Activated CD8-positive, alpha-beta T cell treated with anti-CD3 and anti-CD28 coated beads, Interleukin-2, amount 10 ng/mL, durations not matched to agents 7 days and 5 days (primary cell): Measurements from ENCODE around the gene CCDC88B. TPM values are rescaled to one million over a fixed set of nuclear protein-coding genes. Genes with fewer than 3 reads are reported as not detected.
A peak's percentile ranks its signal among the peaks of the same experiment; 100 is the strongest.

Experiments used
- ATAC-seq: fragments of 150-1000 bp; cut with Tn5 transposase; one replicate; pipeline ENCODE4 v1.10.0; 2021; ENCODE audit warnings: moderate library complexity
- CTCF ChIA-PET: fragments of 350-600 bp; sonication (Branson Sonifier 250); formaldehyde crosslinking; loops from one replicate; lab custom pipeline; 2021; ENCODE audit warnings: antibody characterized with exemption; lab: Charles Lee
- POLR2A ChIA-PET: fragments of 350-600 bp; sonication (Branson Sonifier 250); formaldehyde crosslinking; loops from one replicate; lab custom pipeline; 2021; ENCODE audit warnings: antibody characterized with exemption; lab: Charles Lee
- DNase-seq: peaks from one replicate; pipeline ENCODE4 v3.0.0-alpha.2; 2020
- H3K27ac Mint-ChIP-seq: one replicate; pipeline ENCODE4 v1.8.0; 2021; ENCODE audit warnings: mild to moderate bottlenecking, mixed read lengths
- H3K27me3 Mint-ChIP-seq: one replicate; pipeline ENCODE4 v1.8.0; 2021; ENCODE audit warnings: low read depth, mixed read lengths
- H3K36me3 Mint-ChIP-seq: one replicate; pipeline ENCODE4 v1.8.0; 2021; ENCODE audit warnings: low read depth, mixed read lengths
- H3K4me1 Mint-ChIP-seq: one replicate; pipeline ENCODE4 v1.8.0; 2021; ENCODE audit warnings: low read depth, mixed read lengths
- H3K4me3 Mint-ChIP-seq: one replicate; pipeline ENCODE4 v1.8.0; 2021; ENCODE audit warnings: mild to moderate bottlenecking, mixed read lengths
- H3K9me3 Mint-ChIP-seq: one replicate; pipeline ENCODE4 v1.8.0; 2022; ENCODE audit warnings: mixed read lengths; ENCODE audit not compliant: insufficient read depth
- total RNA-seq, 2 experiments: library from RNA; stranded (reverse); gene quantifications; one replicate each; pipeline ENCODE4 v1.2.3, GENCODE V29; 2021

CCDC88B gene
- total RNA-seq, 2 experiments from 2014 or later, result 127 TPM

DNA sequence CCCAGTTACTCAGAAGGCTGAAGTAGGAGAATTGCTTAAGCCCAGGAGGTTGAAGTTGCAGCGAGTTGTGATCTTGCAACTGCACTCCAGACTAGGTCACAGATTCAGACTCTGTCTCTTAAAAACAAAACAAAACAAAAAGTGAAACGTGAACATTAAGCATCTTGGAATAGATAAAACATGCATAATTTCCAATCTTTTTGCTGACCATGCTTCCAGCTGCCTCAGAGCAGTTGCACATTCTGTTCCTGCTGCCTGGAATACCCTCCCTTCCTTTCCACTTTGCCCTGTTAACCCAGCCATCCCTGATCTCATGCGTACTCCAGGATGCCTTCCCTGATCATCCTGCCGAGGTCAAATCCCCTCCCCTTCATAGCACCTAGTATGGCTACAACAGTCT lies 718 bp upstream of the CCDC88B start:
- peak overlapping the region; percentile 91 for H3K27ac Mint-ChIP-seq
- no peaks in the 10 kb centered on the region for H3K27me3 Mint-ChIP-seq
- no peak for DNase-seq
- peaks cover 40% of the 10 kb centered on the region for H3K36me3 Mint-ChIP-seq
- ChIA-PET CTCF (interaction anchor here (1.3 to 5.3 kb wide), 4 partner anchors 9 to 98 kb away, joined by 3 to 47 read pairs (median 18); partner anchors contain the start of genes FKBP2, PRDX5 and TRMT112), POLR2A (interaction anchor here (0.7 to 4.3 kb wide), 5 partner anchors 10 to 341 kb away, joined by 3 to 37 read pairs (median 5); partner anchors contain the start of genes PRDX5 and TRMT112)
- peak overlapping the region; percentile 80 for H3K4me3 Mint-ChIP-seq
- no peak for ATAC-seq
- no peaks in the 10 kb centered on the region for H3K9me3 Mint-ChIP-seq
- peaks cover 55% of the 10 kb centered on the region for H3K4me1 Mint-ChIP-seq

GRCh38 chr11:64340671-64341335 lies 799 bp downstream of the CCDC88B start:
- peak; percentile 54 for ATAC-seq
- H3K36me3 Mint-ChIP-seq, result peaks cover 41% of the 10 kb centered on the region
- H3K9me3 Mint-ChIP-seq, result no peaks in the 10 kb centered on the region
- no peaks in the 10 kb centered on the region for H3K27me3 Mint-ChIP-seq
- POLR2A ChIA-PET, result interaction anchor here (0.6 to 4.3 kb wide), 8 partner anchors 9 to 566 kb away, joined by 3 to 37 read pairs (median 4); partner anchors contain the start of genes ESRRA, PRDX5 and TRMT112
- peak overlapping the region; percentile 80 for H3K4me3 Mint-ChIP-seq
- peak; percentile 87 for DNase-seq
- H3K4me1 Mint-ChIP-seq, result peaks cover 55% of the 10 kb centered on the region
- CTCF ChIA-PET, result interaction anchor here (0.6 to 5.3 kb wide), 7 partner anchors 10 to 91 kb away, joined by 3 to 47 read pairs (median 6); partner anchors contain the start of genes CATSPERZ, PRDX5 and TRMT112
- peak overlapping the region; percentile 91 for H3K27ac Mint-ChIP-seq

GRCh38 chr11:64341429-64341828 lies 1.4 kb downstream of the CCDC88B start:
- CTCF ChIA-PET, result interaction anchor here (0.6 to 5.3 kb wide), 10 partner anchors 11 to 92 kb away, joined by 3 to 47 read pairs (median 6); partner anchors contain the start of genes CATSPERZ, ESRRA, PRDX5 and TRMT112
- no peaks in the 10 kb centered on the region for H3K9me3 Mint-ChIP-seq
- no peak for ATAC-seq
- DNase-seq, result no peak
- H3K4me1 Mint-ChIP-seq, result peaks cover 55% of the 10 kb centered on the region
- POLR2A ChIA-PET, result interaction anchor here (0.8 to 4.3 kb wide), 4 partner anchors 10 to 134 kb away, joined by 4 to 37 read pairs (median 14); partner anchors contain the start of genes ESRRA, PRDX5 and TRMT112
- no peaks in the 10 kb centered on the region for H3K27me3 Mint-ChIP-seq
- peak overlapping the region; percentile 80 for H3K4me3 Mint-ChIP-seq
- H3K36me3 Mint-ChIP-seq, result peaks cover 44% of the 10 kb centered on the region
- peak overlapping the region; percentile 55 for H3K27ac Mint-ChIP-seq

DNA sequence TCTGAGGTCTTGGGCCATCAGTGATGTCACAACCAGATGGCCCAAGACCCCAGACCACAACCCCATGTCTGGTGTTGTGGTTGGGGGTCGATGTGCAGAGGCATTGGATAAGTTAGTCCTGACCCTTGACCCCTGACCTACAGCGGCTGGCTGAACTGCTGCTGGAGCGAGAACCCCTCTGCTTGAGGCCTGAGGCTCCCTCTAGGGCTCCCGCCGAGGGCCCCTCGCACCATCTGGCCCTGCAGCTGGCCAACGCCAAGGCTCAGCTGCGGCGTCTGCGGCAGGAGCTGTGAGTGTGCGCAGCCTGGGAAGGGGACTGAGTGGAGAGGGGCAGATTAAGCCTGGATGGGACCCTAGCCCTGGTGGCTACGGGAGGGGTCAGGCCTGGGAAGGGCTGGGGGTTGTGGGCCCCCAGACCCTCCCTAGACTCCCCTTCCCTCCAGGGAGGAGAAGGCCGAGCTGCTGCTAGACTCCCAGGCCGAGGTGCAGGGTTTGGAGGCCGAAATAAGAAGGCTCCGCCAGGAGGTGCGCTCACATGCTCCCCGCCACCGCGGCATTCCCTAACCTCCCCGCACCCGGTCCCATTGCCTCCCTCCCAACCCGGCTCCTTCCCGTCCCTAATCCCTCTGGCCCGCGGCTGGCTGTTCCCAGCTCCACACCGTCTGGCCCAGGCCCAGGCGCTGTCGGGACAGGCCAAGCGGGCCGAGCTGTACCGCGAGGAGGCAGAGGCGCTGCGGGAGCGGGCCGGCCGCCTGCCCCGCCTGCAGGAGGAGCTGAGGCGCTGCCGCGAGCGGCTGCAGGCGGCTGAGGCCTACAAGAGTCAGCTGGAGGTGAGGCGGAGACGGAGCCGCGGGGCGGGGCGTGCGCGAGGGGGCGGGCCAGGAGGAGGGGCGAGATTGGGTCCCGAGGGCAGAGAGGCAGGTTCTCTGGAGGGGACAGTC lies 2.1 kb downstream of the CCDC88B start:
- POLR2A ChIA-PET, result interaction anchor here (0.7 to 4.3 kb wide), 3 partner anchors 11 to 38 kb away, joined by 3 to 37 read pairs (median 7); partner anchors contain the start of genes ESRRA, PRDX5 and TRMT112
- H3K4me3 Mint-ChIP-seq, result peak overlapping the region; percentile 80
- H3K27me3 Mint-ChIP-seq, result no peaks in the 10 kb centered on the region
- no peak overlapping the region for H3K27ac Mint-ChIP-seq
- no peaks in the 10 kb centered on the region for H3K9me3 Mint-ChIP-seq
- peak; percentile 84 for ATAC-seq
- DNase-seq, result peak; percentile 95
- CTCF ChIA-PET, result interaction anchor here (0.6 to 5.3 kb wide), 14 partner anchors 10 to 138 kb away, joined by 3 to 47 read pairs (median 4); partner anchors contain the start of genes ESRRA, PRDX5 and TRMT112
- H3K36me3 Mint-ChIP-seq, result peaks cover 46% of the 10 kb centered on the region
- peaks cover 55% of the 10 kb centered on the region for H3K4me1 Mint-ChIP-seq

GRCh38 chr11:64342869-64343745 lies 3.1 kb downstream of the CCDC88B start:
- Mint-ChIP-seq H3K4me1 (peaks cover 47% of the 10 kb centered on the region), H3K27ac (no peak overlapping the region)

DNA sequence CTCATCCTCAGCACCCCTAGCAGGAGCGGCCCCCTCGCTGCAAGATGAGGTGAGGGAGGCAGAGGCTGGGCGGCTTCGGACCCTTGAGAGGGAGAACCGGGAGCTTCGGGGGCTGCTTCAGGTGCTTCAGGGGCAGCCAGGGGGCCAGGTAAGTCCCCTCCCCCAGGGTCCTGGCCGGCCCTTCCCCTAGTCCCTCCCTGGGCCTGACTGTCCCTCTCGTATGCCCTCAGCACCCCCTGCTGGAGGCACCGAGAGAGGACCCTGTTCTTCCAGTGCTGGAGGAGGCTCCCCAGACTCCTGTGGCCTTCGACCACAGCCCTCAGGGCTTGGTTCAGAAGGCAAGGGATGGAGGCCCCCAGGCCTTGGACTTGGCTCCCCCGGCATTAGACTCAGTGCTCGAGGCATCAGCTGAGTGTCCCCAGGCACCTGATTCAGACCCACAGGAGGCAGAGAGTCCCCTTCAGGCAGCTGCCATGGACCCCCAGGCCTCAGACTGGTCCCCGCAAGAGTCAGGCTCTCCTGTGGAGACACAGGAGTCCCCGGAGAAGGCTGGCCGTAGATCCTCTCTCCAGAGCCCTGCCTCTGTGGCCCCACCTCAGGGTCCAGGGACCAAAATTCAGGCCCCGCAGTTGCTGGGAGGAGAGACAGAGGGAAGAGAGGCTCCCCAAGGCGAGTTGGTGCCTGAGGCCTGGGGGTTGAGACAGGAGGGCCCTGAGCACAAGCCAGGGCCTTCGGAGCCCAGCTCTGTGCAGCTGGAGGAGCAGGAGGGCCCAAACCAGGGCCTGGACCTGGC lies 4.0 kb downstream of the CCDC88B start:
- no peak overlapping the region for H3K4me3 Mint-ChIP-seq
- no peak overlapping the region for H3K27ac Mint-ChIP-seq
- no peaks in the 10 kb centered on the region for H3K27me3 Mint-ChIP-seq
- DNase-seq (no peak), ATAC-seq (no peak)
- peaks cover 40% of the 10 kb centered on the region for H3K36me3 Mint-ChIP-seq
- peaks cover 41% of the 10 kb centered on the region for H3K4me1 Mint-ChIP-seq
- H3K9me3 Mint-ChIP-seq, result no peaks in the 10 kb centered on the region
- CTCF ChIA-PET, result interaction anchor here (0.6 to 5.3 kb wide), 5 partner anchors 11 to 136 kb away, joined by 3 to 47 read pairs (median 8); partner anchors contain the start of genes PRDX5 and TRMT112
- POLR2A ChIA-PET, result no interaction called here

More at GRCh38 chr11:64342869-64343745, 3.1 kb downstream of the CCDC88B start:
- ATAC-seq (no peak), DNase-seq (no peak)
- no peaks in the 10 kb centered on the region for H3K27me3 Mint-ChIP-seq
- peaks cover 42% of the 10 kb centered on the region for H3K36me3 Mint-ChIP-seq
- H3K4me3 Mint-ChIP-seq, result no peak overlapping the region
- H3K9me3 Mint-ChIP-seq, result no peaks in the 10 kb centered on the region
- POLR2A ChIA-PET, result interaction anchor here (0.7 to 2.2 kb wide), 2 partner anchors 10 to 39 kb away, joined by 3 to 7 read pairs; partner anchors contain the start of gene ESRRA
- CTCF ChIA-PET, result interaction anchor here (0.6 to 5.3 kb wide), 13 partner anchors 9 to 139 kb away, joined by 3 to 47 read pairs (median 4); partner anchors contain the start of genes ESRRA, PRDX5 and TRMT112

DNA sequence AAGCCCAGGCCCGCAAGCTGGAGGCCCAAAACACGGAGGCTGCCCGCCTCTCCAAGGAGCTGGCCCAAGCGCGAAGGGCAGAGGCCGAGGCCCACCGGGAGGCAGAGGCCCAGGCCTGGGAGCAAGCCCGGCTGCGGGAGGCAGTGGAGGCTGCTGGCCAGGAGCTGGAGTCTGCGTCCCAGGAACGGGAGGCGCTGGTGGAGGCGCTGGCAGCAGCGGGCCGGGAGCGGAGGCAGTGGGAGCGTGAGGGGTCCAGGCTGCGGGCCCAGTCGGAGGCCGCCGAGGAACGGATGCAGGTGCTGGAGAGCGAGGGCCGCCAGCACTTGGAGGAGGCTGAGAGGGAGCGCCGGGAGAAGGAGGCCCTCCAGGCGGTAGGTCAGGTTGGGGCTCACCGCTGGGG lies 4.8 kb downstream of the CCDC88B start:
- DNase-seq (no peak), ATAC-seq (no peak)
- Mint-ChIP-seq H3K36me3 (peaks cover 33% of the 10 kb centered on the region), H3K4me3 (no peak overlapping the region), H3K4me1 (peaks cover 33% of the 10 kb centered on the region), H3K27ac (no peak overlapping the region), H3K27me3 (no peaks in the 10 kb centered on the region), H3K9me3 (no peaks in the 10 kb centered on the region)
- POLR2A ChIA-PET, result no interaction called here
- CTCF ChIA-PET, result interaction anchor here (1.3 to 3.1 kb wide), 3 partner anchors 10 to 13 kb away, joined by 3 to 9 read pairs (median 8); no protein-coding TSS in a partner anchor

GRCh38 chr11:64347193-64347867 lies 7.3 kb downstream of the CCDC88B start:
- DNase-seq (no peak), ATAC-seq (no peak)
- H3K36me3 Mint-ChIP-seq, result peaks cover 31% of the 10 kb centered on the region
- H3K4me3 Mint-ChIP-seq, result no peak overlapping the region
- ChIA-PET POLR2A (interaction anchor here (0.7 kb wide), 1 partner anchor 359 kb away, joined by 3 read pairs; no protein-coding TSS in a partner anchor), CTCF (interaction anchor here (1.5 to 2.7 kb wide), 2 partner anchors 8 to 16 kb away, joined by 6 to 8 read pairs; no protein-coding TSS in a partner anchor)
- H3K9me3 Mint-ChIP-seq, result no peaks in the 10 kb centered on the region
- H3K27me3 Mint-ChIP-seq, result no peaks in the 10 kb centered on the region
- H3K27ac Mint-ChIP-seq, result no peak overlapping the region
- peaks cover 14% of the 10 kb centered on the region for H3K4me1 Mint-ChIP-seq

- ChIA-PET POLR2A (interaction anchor here (1.2 kb wide), 1 partner anchor 31 kb away, joined by 4 read pairs; the partner anchor contains the start of genes PRDX5 and TRMT112), CTCF (interaction anchor here (1.0 to 1.5 kb wide), 2 partner anchors 17 to 31 kb away, joined by 3 to 6 read pairs; partner anchors contain the start of genes PRDX5 and TRMT112)
- ATAC-seq, result no peak
- DNase-seq, result no peak
- no peak overlapping the region for H3K4me3 Mint-ChIP-seq
- peaks cover 8% of the 10 kb centered on the region for H3K4me1 Mint-ChIP-seq
- no peaks in the 10 kb centered on the region for H3K9me3 Mint-ChIP-seq
- peaks cover 27% of the 10 kb centered on the region for H3K36me3 Mint-ChIP-seq
- H3K27ac Mint-ChIP-seq, result no peak overlapping the region
- H3K27me3 Mint-ChIP-seq, result no peaks in the 10 kb centered on the region
Observed at GRCh38 chr11:64348383-64349024, 8.5 kb downstream of the CCDC88B start.
